Measurements from ENCODE around the gene CACNA1B. TPM values are rescaled to one million over a fixed set of nuclear protein-coding genes. Genes with fewer than 3 reads are reported as not detected.
A peak's percentile ranks its signal among the peaks of the same experiment; 100 is the strongest.

Gene CACNA1B
- total and polyA plus RNA-seq, 8 donors, result 0.16 to 1.3 (median 0.31) TPM

DNA sequence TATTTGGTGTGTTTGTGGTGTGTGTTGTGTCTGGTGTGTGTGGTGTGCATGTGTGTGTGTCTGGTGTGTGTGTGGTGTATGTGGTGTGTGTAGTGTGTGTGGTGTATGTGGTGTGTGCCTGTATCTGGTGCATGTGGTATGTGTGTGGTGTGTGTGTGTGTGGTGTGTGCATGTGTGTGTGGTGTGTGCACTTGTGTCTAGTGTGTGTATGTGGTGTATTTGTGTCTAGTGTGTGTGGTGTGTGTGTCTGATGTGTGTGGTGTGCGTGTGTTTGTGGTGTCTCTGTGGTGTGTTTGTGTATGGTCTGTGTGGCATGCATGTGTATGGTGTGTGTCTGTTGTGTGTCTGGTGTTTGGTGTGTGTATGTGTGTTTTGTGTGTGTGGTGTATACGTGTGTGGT, 71.1 kb downstream of the CACNA1B start:
- Histone ChIP-seq H3K27ac (no peak overlapping the region), H3K4me3 (no peak overlapping the region), H3K27me3 (no peaks in the 10 kb centered on the region), H3K36me3 (no peaks in the 10 kb centered on the region), H3K4me1 (no peaks in the 10 kb centered on the region), H3K9me3 (no peaks in the 10 kb centered on the region)
- no peak for ATAC-seq
- 70 to 76% methylated on average over 2 of the region's 2 CpGs for WGBS, 2 donors
- no peak for TF ChIP-seq CTCF (IDR thresholded peaks at IDR 0.05)
- no peak for FAIRE-seq
- no peak for DNase-seq
- intact Hi-C loops (cut with DNase I), result no loop called here

GRCh38 chr9:137949260-137949659, 71.7 kb downstream of the CACNA1B start:
- Histone ChIP-seq H3K27ac (no peak overlapping the region), H3K4me3 (no peak overlapping the region), H3K4me1 (no peaks in the 10 kb centered on the region), H3K27me3 (no peaks in the 10 kb centered on the region), H3K36me3 (no peaks in the 10 kb centered on the region), H3K9me3 (no peaks in the 10 kb centered on the region)
- no peak for TF ChIP-seq CTCF (IDR thresholded peaks at IDR 0.05)
- intact Hi-C loops (cut with DNase I), result no loop called here
- WGBS, 2 donors, result 91 to 93% methylated on average over 8 of the region's 8 CpGs
- DNase-seq (no peak), ATAC-seq (no peak), FAIRE-seq (no peak)

DNA sequence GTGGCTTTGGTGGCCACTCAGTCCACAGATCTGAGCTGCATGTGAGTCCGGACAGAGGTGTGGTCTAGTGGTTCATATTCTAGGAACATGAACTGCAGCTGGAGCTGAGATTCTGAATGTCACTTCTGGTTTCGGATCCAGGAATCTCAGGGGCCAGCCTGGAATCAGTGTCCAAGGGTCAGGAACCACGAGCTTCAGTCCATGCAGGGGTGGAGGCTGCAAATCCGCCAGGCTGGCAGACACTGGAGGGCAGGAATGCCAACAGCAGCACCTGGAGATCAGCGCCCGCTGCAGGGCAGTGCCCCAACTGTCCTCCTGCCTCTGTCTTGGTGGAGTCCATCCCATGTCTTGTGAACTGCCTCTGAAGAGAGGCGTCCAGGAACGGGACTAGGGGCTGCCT, 73.5 kb downstream of the CACNA1B start:
- H3K36me3 ChIP-seq, result no peaks in the 10 kb centered on the region
- no peak overlapping the region for H3K4me3 ChIP-seq
- H3K9me3 ChIP-seq, result no peaks in the 10 kb centered on the region
- DNase-seq (no peak), ATAC-seq (no peak), FAIRE-seq (no peak)
- no peaks in the 10 kb centered on the region for H3K27me3 ChIP-seq
- no peak for TF ChIP-seq CTCF (IDR thresholded peaks at IDR 0.05)
- intact Hi-C loops (cut with DNase I), result no loop called here
- WGBS, 2 donors, result 59 to 65% methylated on average over 8 of the region's 8 CpGs
- H3K4me1 ChIP-seq, result no peaks in the 10 kb centered on the region
- no peak overlapping the region for H3K27ac ChIP-seq

- TF ChIP-seq CTCF (IDR thresholded peaks at IDR 0.05), result no peak
- intact Hi-C loops (cut with DNase I), result no loop called here
- DNase-seq (no peak), FAIRE-seq (no peak), ATAC-seq (peak in 2 of 4 donors; percentile 49 to 51)
- no peak overlapping the region for H3K4me3 ChIP-seq
- H3K27ac ChIP-seq, result no peak overlapping the region
- H3K4me1 ChIP-seq, result no peaks in the 10 kb centered on the region
- no peaks in the 10 kb centered on the region for H3K27me3 ChIP-seq
- 74 to 84% methylated on average over 10 to 12 of the region's 12 CpGs for WGBS, 2 donors
- no peaks in the 10 kb centered on the region for H3K9me3 ChIP-seq
- H3K36me3 ChIP-seq, result no peaks in the 10 kb centered on the region
Observed at GRCh38 chr9:137951597-137952490, 74.3 kb downstream of the CACNA1B start.

GRCh38 chr9:137952976-137953666, 75.5 kb downstream of the CACNA1B start:
- H3K4me3 ChIP-seq, result no peak overlapping the region
- ATAC-seq (no peak), FAIRE-seq (no peak), DNase-seq (no peak)
- intact Hi-C loops (cut with DNase I), result no loop called here
- no peak overlapping the region for H3K27ac ChIP-seq
- H3K9me3 ChIP-seq, result no peaks in the 10 kb centered on the region
- 87% methylated on average over 12 of the region's 12 CpGs for WGBS, 2 donors
- no peaks in the 10 kb centered on the region for H3K4me1 ChIP-seq
- no peaks in the 10 kb centered on the region for H3K36me3 ChIP-seq
- TF ChIP-seq CTCF (IDR thresholded peaks at IDR 0.05), result no peak
- H3K27me3 ChIP-seq, result no peaks in the 10 kb centered on the region

Measured in pancreas (tissue), 10 donors.